ENCODE results near the gene MYO1B. TPM values are rescaled to one million over a fixed set of nuclear protein-coding genes. Genes with fewer than 3 reads are reported as not detected.
A peak's percentile ranks its signal among the peaks of the same experiment; 100 is the strongest.

The MYO1B gene
- total RNA-seq, 1 experiment from 2014 or later = 43.2 TPM

DNA sequence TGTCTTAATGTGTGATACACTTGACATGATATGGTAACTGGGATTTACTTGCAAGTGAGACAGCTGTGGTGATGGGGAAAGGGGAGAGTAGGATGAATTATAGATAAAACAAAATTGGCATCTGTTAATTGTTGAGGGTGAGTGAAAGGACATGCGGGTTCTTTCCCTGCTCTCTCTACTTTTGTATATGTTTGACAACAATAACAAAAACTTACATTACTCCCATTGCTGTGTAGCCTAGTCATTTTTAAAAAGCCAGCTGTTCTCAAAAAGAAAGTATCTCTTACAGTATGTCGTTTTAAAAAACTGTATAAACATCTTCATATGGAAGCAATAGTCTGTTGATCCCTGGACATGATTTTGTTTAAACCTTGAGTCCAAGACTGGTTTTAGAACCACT is 117.6 kb downstream of the MYO1B start:
- H3K9me3 Mint-ChIP-seq = no peaks in the 10 kb centered on the region
- H3K27me3 ChIP-seq (ENCODE audit: insufficient read depth, low read length) = no peaks in the 10 kb centered on the region
- H4K8ac ChIP-seq (replicated peaks; ENCODE audit: insufficient read length, low read depth, low read length) = no peak overlapping the region
- H3K23ac ChIP-seq (ENCODE audit: insufficient read length, low read depth, low read length) = no peak overlapping the region
- H2AFZ ChIP-seq (ENCODE audit: low read length) = no peak overlapping the region
- no peak overlapping the region for H2BK20ac ChIP-seq (ENCODE audit: low read depth, low read length, poor library complexity, severe bottlenecking)
- no peak overlapping the region for H3T11ph ChIP-seq (ENCODE audit: low read length)
- 0 out of 7 replicates have a peak overlapping the region, but pooled peaks of 1 of the 3 experiments have one; percentile 56 for H3K27ac Mint-ChIP-seq
- peaks cover 6 to 7% of the 10 kb centered on the region in 2 experiments for H3K4me1 Mint-ChIP-seq
- no peak overlapping the region for H3K9ac ChIP-seq (ENCODE audit: extremely low read depth, insufficient read length, low read length)
- H3K18ac ChIP-seq (ENCODE audit: insufficient read length, low read depth, low read length) = no peak overlapping the region
- no peak overlapping the region for H3K4me2 ChIP-seq (ENCODE audit: insufficient read depth, insufficient read length, low read length)
- no peak for DNase-seq
- peaks cover 8 to 15% (median 9%) of the 10 kb centered on the region in 3 experiments; a peak in 5 of 7 replicates for H3K36me3 Mint-ChIP-seq (ENCODE audit: insufficient read depth in 1 of 3, low read depth in 3 of 3)
- peaks cover 3% of the 10 kb centered on the region for H3K79me1 ChIP-seq (ENCODE audit: insufficient read depth, low read depth, low read length, poor library complexity, severe bottlenecking)
- no peaks in the 10 kb centered on the region for H3K23me2 ChIP-seq (ENCODE audit: insufficient read length, low read depth, low read length, poor library complexity, severe bottlenecking)
- no peak overlapping the region for H3K4ac ChIP-seq (ENCODE audit: low read depth, low read length)
- no peak overlapping the region for H3K4me3 Mint-ChIP-seq
- H3K4me1 ChIP-seq (ENCODE audit: insufficient read depth, low read length) = no peaks in the 10 kb centered on the region; the same call in 1 of the 2 replicates
- TF ChIP-seq, protein P1, sequence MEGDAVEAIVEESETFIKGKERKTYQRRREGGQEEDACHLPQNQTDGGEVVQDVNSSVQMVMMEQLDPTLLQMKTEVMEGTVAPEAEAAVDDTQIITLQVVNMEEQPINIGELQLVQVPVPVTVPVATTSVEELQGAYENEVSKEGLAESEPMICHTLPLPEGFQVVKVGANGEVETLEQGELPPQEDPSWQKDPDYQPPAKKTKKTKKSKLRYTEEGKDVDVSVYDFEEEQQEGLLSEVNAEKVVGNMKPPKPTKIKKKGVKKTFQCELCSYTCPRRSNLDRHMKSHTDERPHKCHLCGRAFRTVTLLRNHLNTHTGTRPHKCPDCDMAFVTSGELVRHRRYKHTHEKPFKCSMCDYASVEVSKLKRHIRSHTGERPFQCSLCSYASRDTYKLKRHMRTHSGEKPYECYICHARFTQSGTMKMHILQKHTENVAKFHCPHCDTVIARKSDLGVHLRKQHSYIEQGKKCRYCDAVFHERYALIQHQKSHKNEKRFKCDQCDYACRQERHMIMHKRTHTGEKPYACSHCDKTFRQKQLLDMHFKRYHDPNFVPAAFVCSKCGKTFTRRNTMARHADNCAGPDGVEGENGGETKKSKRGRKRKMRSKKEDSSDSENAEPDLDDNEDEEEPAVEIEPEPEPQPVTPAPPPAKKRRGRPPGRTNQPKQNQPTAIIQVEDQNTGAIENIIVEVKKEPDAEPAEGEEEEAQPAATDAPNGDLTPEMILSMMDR (conservative IDR thresholded peaks at IDR 0.05) = no peak
- no peak overlapping the region for H3K27ac ChIP-seq (ENCODE audit: insufficient read length, low read depth, low read length)
- no peak overlapping the region for H3K14ac ChIP-seq (ENCODE audit: insufficient read depth, low read length)
- no peaks in the 10 kb centered on the region for H4K20me1 ChIP-seq (ENCODE audit: control insufficient read depth, insufficient read depth, insufficient read length)
- no peaks in the 10 kb centered on the region for H3K27me3 Mint-ChIP-seq (ENCODE audit: low read depth)
- H2BK15ac ChIP-seq (ENCODE audit: low read depth, low read length) = no peak overlapping the region
- no peak overlapping the region for H4K91ac ChIP-seq (ENCODE audit: insufficient read length, low read depth, low read length)
- no peaks in the 10 kb centered on the region for H3K9me3 ChIP-seq (ENCODE audit: control insufficient read depth, low read depth, low read length)
- H2BK120ac ChIP-seq (ENCODE audit: low read depth, low read length, poor library complexity, severe bottlenecking) = no peak overlapping the region
- H2BK12ac ChIP-seq (ENCODE audit: insufficient read length, low read depth, low read length) = no peak overlapping the region
- H2BK5ac ChIP-seq (ENCODE audit: insufficient read length, low read length) = no peak overlapping the region
- WGBS (ENCODE audit: extremely low coverage, insufficient read length, low lambda C conversion rate) = no CpG with 5 or more reads among the region's 2 CpGs
- H3K79me2 ChIP-seq (ENCODE audit: insufficient read depth, low read length) = 0 out of 2 replicates have a peak, but pooled peaks cover 3% of the 10 kb centered on the region
- no peak overlapping the region for H2AK5ac ChIP-seq (ENCODE audit: insufficient read length, low read length)
- no peak overlapping the region for H4K5ac ChIP-seq (ENCODE audit: insufficient read length, low read depth, low read length)
- H3K56ac ChIP-seq (ENCODE audit: insufficient read length, low read depth, low read length) = no peak overlapping the region

Data from H9 (cell line).